ENCODE data around the gene MEFV.
A peak's percentile ranks its signal among the peaks of the same experiment; 100 is the strongest.
"Not testable (repeated sequence)": the region's sequence is repeated elsewhere in the genome, so short reads cannot be mapped to it uniquely, and the experiment has no call there.

MEFV gene

GRCh38 chr16:3256146-3256865 is at the start of gene MEFV:
TSS of gene MEFV (minus strand) at chr16:3256633. CDS start at chr16:3256587, 46 bp downstream.
- no peak for DNase-seq (ENCODE audit: low read depth, low spot score)

GRCh38 chr16:3306078-3306477 is 49.6 kb upstream of the MEFV start:
- no peak for DNase-seq (ENCODE audit: low read depth, low spot score)

GRCh38 chr16:3305109-3306068 is 49.0 kb upstream of the MEFV start, which contains the start of the genes TIGD7 and ZNF75A:
TSS of gene TIGD7 (minus strand) at chr16:3305430. CDS start at chr16:3300614, 4,816 bp downstream.
TSS of gene ZNF75A (plus strand) at chr16:3305497. CDS start at chr16:3308429, 2,932 bp downstream.
- peak; percentile 68 for DNase-seq (ENCODE audit: low read depth, low spot score)

GRCh38 chr16:3304370-3304769 is 47.9 kb upstream of the MEFV start:
- DNase-seq (ENCODE audit: low read depth, low spot score) = no peak

GRCh38 chr16:3295783-3296182 is 39.4 kb upstream of the MEFV start:
- DNase-seq (ENCODE audit: low read depth, low spot score) = no peak

- DNase-seq (ENCODE audit: low read depth, low spot score) = no peak
Measured at GRCh38 chr16:3295209-3295608, 38.8 kb upstream of the MEFV start.

- no peak for DNase-seq (ENCODE audit: low read depth, low spot score)
Measured at GRCh38 chr16:3292604-3293003, 36.2 kb upstream of the MEFV start.

GRCh38 chr16:3289998-3290673 is 33.7 kb upstream of the MEFV start:
- no peak for DNase-seq (ENCODE audit: low read depth, low spot score)

GRCh38 chr16:3285131-3285530 is 28.7 kb upstream of the MEFV start:
- DNase-seq (ENCODE audit: low read depth, low spot score) = no peak

GRCh38 chr16:3283543-3284447 is 27.4 kb upstream of the MEFV start:
- DNase-seq (ENCODE audit: low read depth, low spot score) = no peak

GRCh38 chr16:3282730-3283542 is 26.5 kb upstream of the MEFV start, which contains the start of gene ZNF263:
TSS of gene ZNF263 (plus strand) at chr16:3283491. CDS start at chr16:3283819, 328 bp downstream.
- DNase-seq (ENCODE audit: low read depth, low spot score) = peak; percentile 93

- DNase-seq (ENCODE audit: low read depth, low spot score) = peak; percentile 5
Measured at GRCh38 chr16:3282103-3282729, 25.8 kb upstream of the MEFV start.

- DNase-seq (ENCODE audit: low read depth, low spot score) = no peak
Measured at GRCh38 chr16:3281222-3281820, 24.9 kb upstream of the MEFV start.

GRCh38 chr16:3276679-3277078 is 20.2 kb upstream of the MEFV start:
- no peak for DNase-seq (ENCODE audit: low read depth, low spot score)

GRCh38 chr16:3274947-3275346 is 18.5 kb upstream of the MEFV start:
- no peak for DNase-seq (ENCODE audit: low read depth, low spot score)

- no peak for DNase-seq (ENCODE audit: low read depth, low spot score)
Measured at GRCh38 chr16:3274490-3274889, 18.1 kb upstream of the MEFV start.

- DNase-seq (ENCODE audit: low read depth, low spot score) = not testable (repeated sequence)
Measured at GRCh38 chr16:3271281-3271680, 14.8 kb upstream of the MEFV start.

GRCh38 chr16:3270718-3271117 is 14.3 kb upstream of the MEFV start:
- not testable (repeated sequence) for DNase-seq (ENCODE audit: low read depth, low spot score)

- no peak for DNase-seq (ENCODE audit: low read depth, low spot score)
Measured at GRCh38 chr16:3268294-3268693, 11.9 kb upstream of the MEFV start.

Data from brain pericyte (primary cell).